Islet precursor cell (in vitro differentiated cells): Measurements from ENCODE around the gene PEDS1.
"Not testable (repeated sequence)": the region's sequence is repeated elsewhere in the genome, so short reads cannot be mapped to it uniquely, and the experiment has no call there.

Source experiments
- DNase-seq: peaks from one replicate; pipeline ENCODE4 v3.0.0-alpha.2; 2018

The PEDS1 gene

DNA sequence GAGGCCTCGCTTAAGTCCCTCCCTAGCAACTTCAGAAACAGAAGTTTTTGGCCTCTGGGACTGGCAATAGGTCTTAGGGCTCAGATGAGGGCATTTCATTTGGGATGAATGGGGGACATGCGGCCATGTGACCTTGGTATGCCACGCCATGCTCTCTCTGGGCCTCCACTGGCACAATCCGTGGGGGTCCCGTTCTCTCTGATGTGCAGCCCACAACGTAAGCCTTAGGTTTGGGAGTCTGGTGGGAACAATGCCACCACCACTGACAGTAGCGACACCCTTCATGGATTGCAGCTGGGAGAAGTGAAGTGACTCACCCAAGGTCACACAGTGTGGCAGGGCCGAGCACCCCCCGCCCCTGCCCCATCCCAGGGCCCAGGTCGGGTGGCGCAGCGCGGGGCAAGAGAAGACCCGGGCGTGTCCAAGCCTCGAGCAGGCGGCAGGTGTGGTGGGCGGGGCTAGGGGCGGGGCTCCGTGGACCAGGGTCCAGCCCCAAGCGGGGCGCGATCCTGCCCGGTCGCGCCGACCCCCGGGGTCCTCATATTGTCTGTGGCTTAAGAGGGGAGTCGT is 36.2 kb upstream of the PEDS1 start:
- DNase-seq, result no peak

DNA sequence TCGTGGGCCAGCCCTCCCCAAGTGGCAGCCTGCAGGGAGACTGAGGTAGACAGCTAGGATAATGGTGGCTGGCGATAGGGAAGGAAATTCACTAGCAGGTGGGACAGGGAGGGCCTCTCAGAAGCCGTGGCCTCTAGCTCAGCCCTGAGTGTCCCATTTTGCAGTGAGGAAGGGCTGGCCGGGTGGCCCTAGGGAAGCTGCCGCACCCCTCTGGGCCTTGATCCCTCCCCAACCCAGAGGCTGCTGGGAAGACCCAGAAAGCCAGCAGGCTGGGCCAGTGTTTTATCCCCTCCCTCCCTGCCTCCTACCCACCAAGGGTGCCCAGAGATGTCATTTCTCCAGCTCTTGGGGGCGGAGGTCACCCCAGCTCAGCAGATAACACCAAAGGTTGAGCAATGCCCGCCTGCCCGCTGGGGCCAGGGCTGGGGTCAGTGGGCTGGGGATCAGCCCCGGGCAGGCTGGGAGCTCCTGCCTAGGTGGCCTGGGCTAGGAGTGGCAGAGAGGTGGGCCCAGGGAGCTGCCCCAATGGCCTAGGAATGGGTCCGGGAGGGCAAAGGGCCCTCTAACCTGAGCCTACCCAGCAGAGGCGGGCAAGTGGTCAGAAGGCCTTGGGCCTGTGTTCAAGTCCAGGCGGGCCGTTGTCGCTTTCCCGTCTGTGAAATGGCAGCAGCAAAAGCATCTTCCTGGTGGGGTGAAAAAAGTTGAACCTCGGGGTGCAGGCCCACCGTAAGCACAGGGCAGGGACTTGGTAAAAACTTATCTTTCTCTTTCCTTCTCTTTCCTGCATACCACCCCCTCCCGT is 35.6 kb upstream of the PEDS1 start:
- DNase-seq, result no peak

DNA sequence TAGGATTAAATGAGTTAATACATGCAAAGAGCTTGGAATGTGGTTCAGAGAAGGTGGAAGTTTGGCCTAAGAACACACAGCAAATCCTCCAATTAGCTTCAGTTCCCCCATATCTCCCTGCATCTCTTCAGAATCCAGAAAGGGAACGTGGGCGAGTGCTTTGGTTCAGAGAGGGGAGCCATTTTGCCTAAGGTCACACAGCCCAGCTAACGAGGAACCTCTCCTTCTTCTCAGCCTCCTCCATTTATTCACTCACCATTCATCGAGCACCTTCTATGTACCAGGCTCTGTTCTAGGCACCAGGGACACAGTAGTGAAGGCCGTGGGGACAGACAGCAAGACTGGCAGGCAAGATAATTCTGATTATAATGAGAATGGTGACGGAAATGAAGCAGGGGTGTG is 34.8 kb upstream of the PEDS1 start:
- DNase-seq, result no peak

GRCh38 chr20:50187403-50188051 is 34.0 kb upstream of the PEDS1 start:
- no peak for DNase-seq

DNA sequence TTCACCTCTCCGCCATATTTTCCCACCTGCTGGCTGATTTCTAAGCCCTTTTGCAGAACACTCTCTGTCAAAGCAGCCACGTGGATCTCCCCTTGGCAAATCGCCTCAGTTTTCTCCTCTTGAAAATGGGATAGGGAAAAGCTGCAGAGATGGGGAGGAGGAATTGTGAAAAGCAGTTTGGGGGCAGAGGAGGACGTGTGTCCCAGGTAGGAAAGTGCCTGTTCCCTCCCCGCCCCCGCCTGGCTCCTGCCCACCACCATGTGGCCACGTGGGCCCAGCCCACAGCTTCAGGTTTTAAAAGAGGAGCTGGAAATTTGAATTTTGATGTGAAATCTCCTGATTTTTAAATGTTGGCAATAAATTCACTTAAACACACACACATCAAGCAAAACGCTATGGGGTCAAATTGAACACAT is 33.5 kb upstream of the PEDS1 start:
- no peak for DNase-seq

DNA sequence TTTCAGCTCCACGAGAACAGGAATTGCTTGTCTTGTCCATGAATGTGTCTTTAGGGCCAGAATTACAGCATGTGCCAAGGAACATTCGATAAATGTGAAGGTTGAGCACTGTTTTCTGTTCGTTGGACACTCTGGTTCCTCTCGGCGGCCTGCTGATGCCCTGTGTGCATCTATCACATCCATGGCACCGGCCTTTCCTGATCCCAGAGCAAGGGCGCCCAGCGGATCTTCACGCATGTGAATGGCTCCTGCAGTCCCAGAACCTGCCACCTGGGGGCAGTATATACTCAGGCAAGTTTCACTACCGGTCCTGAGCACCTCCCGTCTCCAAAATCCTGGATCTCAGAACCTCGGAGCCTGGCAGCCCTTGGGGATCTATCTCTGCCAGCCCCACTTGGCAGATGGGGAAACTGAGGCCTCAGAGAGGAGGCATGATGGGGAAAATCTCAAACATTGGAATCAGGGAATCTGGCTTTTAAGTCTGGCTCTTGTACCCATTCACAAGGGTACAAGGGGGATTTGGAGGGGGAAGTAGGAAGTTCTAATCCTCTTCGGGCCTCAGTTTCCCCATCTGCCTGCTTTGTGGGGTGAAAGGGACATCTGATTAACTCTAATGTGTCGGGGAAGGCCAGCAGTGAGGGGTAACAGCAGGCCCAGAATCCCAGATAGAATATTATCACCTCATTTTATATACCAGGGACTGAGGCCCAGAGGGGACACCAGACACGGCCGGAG is 32.8 kb upstream of the PEDS1 start:
- DNase-seq, result peak; percentile 92

DNA sequence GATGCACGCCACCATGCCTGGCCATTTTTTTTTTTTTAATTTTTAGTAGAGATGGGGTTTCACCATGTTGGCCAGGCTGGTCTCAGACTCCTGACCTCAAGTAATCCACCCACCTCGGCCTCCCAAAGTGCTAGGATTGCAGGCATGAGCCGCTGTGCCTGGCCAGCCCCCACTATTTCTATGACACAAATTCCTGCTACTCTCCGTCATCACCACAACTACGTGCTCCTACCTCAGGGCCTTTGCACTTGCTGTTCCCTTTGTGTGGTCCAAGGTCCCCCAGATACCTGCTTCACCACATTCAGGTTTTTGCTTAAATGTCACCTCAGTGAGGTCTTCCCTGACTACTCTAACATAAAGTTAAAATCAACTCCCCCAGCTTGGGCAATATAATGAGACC is 31.9 kb upstream of the PEDS1 start:
- DNase-seq, result no peak

GRCh38 chr20:50182346-50182745 is 28.8 kb upstream of the PEDS1 start:
- no peak for DNase-seq

DNA sequence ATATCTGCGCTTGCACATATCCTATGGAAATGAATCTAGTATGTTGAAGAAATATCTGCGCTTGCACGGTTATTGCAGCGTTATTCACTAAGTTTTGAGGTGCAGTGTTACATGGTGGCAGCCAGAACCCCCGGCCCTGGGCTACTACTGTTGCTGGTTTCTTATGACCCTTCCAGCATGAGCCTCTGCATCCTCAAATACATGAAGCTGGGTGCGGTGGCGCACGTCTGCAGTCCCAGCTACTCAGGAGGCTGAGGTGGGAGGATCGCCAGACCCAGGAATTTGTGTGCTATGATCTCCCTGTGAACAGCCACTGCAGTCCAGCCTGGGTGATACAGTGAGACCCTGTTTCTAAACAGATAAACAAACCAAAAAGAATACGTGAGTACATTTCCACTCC is 27.8 kb upstream of the PEDS1 start:
- DNase-seq, result peak; percentile 45

DNA sequence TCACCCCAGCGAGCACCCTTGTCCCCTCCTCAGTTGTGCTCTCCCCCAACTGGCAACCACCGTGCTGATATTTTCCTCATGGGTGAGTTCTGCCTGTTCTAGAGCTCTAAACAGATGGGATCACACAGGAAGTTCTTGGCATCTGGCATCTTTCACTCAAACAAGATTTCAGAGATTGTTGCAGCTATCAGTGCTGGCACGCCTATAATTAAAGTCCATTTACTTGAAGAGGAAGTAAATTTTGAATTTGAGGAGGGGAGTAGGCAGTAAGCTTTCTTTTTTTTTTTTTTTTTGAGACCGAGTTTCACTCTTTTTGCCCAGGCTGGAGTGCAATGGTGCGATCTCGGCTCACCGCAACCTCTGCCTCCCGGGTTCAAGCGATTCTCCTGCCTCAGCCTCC is 25.1 kb upstream of the PEDS1 start:
- not testable (repeated sequence) for DNase-seq

DNA sequence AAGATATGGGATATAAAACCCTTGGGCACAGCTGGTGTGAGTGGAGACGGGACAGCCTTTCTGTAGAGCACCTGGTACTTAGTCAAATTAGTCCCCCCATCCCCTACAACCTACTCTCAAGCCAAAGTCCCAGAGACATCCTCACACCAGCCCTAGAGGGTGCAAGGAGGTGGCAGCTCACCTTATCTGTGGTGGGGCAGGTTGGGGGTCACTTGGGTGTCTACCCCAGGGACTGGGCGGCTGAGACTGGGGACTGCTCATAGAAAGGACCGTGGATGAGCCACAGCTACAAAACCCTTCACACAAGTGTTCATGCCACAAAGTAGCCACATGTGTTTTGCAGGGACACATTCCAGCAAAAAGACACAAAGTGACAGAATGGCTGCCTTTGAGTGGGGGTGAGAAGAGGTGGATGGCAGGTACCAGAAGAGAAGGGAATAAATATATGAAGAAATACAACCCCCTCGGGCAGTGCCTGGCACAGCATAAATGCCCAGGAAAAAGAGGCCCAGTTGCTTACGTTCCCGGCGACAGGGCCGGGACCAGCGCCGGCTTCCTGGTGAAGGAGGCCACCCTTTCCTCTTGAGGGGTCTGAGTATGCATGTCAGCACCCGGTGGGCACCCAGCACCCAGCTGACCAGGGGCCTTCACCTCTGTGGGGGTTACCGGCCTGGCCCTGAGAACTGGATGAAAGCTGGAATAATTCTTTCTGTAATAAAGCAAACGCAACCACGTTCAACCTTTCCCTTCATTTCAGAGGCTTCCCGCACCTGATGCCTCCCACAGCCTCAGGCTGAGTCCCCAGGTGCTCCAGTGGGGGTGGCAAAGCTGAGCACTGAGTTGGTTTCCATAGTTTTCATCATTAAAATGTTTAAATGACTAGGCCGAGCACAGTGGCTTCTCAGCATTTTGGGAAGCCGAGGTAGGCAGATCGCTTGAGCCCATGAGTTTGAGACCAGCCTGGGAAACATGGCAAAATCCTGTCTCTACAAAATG is 22.7 kb upstream of the PEDS1 start:
- peak; percentile 46 for DNase-seq

DNA sequence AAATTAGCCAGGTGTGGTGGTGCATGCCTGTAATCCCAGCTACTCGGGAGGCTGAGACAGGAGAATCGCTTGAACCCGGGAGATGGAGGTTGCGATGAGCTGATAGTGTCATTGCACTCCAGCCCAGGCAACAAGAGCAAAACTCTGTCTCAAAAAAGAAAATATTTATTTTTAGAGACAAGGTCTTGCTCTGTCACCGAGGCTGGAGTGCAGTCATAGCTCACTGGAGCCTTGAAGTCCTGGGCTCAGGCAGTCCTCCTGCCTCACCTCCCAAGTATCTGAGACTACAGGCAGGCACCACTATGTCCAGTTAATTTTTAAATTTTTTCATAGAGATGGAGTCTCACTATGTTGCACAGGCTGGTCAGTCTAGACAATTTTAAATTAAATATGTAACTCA is 20.9 kb upstream of the PEDS1 start:
- DNase-seq, result no peak

GRCh38 chr20:50172347-50173013 is 19.0 kb upstream of the PEDS1 start:
- DNase-seq, result peak; percentile 99

- peak; percentile 50 for DNase-seq
These were observed 17.2 kb upstream of the PEDS1 start for GRCh38 chr20:50170549-50171220.

DNA sequence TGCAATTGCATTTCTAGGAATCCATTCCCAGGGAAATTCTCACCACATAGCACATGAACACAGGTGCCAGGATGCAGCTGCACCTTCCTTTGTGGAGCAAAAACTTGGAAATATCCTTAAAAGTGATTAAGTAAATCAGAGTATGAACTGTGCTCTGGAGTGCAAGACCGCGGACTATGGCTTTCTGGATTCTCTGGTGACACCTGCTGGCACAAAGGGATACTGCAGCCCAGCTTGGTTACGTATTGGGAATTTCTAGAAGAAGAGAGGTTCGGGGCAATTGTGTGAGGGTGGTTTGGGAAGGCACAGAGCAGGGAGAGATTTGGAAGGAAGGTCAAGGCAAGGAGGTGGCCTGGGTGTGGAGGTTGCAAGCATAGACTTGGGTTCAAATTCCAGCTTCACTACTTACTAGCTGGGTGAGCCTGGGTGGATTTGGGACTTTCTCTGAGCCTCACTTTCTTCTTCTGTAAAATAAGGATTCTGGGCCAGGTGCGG is 15.9 kb upstream of the PEDS1 start:
- peak; percentile 91 for DNase-seq

DNA sequence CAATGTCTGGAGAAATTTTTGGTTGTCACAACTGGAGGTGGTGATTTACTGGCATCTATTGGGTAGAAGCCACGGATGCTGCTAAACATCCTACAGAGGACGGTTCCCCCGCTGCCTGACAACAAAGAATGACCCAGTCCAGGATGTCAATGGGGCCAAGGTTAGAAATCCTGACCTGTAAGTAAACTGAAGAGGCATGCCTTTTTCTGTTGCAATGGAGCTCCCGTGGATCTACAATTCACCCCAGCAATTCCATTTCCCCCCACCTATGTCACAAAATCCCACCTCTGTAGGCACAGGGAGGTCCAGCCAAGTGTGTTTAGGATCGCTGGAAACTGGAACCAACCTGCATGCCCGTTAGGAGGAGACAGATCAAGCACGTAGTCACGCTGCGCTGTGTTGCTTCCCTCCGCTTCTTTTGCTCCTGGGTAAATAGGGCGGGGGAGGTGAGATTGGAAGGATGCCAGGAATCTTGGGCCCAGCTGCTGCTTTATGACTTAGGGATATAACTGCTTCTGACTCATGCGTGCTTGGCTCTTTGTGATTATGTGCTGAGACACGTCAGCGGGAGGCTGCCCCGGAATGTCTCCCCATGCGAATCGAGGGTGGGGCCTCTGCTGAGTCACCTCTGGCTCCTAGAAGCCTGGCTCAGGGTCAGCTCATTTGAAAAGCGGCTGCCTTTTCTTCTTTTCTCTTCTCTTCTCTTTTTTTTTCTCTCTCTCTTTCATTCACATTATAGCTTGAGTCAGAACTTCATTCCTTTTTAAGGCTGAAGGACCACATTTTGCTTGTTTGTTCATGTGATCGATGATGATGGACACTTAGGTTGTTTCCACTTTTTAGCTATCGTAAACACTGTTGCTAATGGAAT is 12.4 kb upstream of the PEDS1 start:
- DNase-seq, result peak; percentile 100

DNA sequence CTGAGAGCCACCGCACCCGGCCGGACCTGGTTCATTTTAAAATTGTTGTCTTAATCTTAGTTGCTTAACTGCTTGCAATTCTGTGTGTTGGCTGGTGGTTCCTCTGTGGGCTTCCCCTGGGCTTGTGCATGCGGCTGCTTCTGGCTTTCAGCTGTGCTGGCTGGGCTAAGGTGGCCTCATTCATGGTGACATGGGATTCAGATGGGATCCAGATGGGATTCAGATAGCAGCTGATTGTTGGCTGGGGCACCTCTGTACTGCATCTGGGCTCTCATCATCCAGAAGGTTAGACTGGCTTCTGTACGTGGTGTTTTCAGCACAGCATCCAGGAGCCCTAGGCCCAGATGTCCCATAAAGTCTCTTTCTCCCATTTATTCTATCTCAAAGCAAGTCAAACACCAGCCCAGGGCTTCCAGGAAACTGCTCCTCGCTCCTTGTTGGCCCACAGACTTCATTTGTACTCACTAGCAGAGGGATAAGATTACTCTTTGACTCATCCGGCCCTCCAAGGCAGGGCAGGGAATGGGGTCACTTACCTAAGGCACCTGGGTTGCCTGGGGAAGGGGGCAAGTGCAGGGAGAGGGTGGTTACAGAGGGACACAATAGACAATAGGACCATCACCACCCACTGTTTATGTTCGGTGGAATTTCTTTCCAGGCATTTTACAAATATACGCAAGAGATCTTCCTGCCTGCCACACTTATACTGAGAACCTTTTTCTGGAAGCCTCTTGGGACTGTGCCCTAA is 10.2 kb upstream of the PEDS1 start:
- DNase-seq, result peak; percentile 78

DNA sequence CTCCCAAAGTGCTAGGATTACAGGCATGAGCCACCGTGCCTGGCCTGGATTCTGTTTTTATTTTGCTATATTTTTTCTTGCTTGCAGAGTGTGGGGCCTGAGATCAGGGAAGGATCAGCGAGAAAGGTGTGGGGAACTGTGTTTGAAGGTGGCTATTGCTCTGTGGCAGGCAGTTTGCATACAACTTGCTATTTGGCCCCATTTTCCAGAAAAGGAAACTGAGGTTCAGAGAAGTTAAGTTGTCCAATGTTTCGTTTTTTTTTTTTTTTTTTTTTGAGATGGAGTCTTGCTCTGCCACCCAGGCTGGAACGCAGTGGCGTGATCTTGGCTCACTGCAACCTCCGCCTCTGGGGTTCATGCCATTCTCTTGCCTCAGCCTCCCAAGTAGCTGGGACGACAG is 8.0 kb upstream of the PEDS1 start:
- not testable (repeated sequence) for DNase-seq

GRCh38 chr20:50153153-50153499 is 397 bp downstream of the PEDS1 start:
- peak; percentile 67 for DNase-seq
